Coronary artery (tissue), 2 donors: ENCODE results near the gene MSI2.
A peak's percentile ranks its signal among the peaks of the same experiment; 100 is the strongest.

Experiments
- DNase-seq: peaks from one replicate; pipeline ENCODE4 v3.0.0-alpha.2; 2017; ENCODE audit warnings: low spot score
- H3K27ac ChIP-seq, 2 donors: fragments of 200-600 bp; sonication (generic); one replicate each; pipeline ENCODE4 v1.5.1; 2016 to 2019
- H3K4me3 ChIP-seq: fragments of 200-600 bp; sonication (generic); 2 replicates; pipeline ENCODE4 v1.5.1; 2016; ENCODE audit warnings: mild to moderate bottlenecking, moderate library complexity
- CTCF ChIP-seq: fragments of 200-600 bp; sonication (generic); IDR thresholded peaks from one replicate; pipeline ENCODE4 v1.5.1; 2019; ENCODE audit warnings: antibody characterized with exemption

The MSI2 gene

GRCh38 chr17:57665128-57665527 lies 408.8 kb downstream of the MSI2 start:
- no peak for TF ChIP-seq CTCF
- H3K27ac ChIP-seq: no peak overlapping the region
- no peak overlapping the region for H3K4me3 ChIP-seq
- peak; percentile 45 for DNase-seq

GRCh38 chr17:57665696-57666095 lies 409.4 kb downstream of the MSI2 start:
- no peak for TF ChIP-seq CTCF
- peak; percentile 63 for DNase-seq
- no peak overlapping the region for H3K4me3 ChIP-seq
- no peak overlapping the region for H3K27ac ChIP-seq

GRCh38 chr17:57666201-57666870 lies 410.0 kb downstream of the MSI2 start:
- no peak for TF ChIP-seq CTCF
- H3K27ac ChIP-seq: no peak overlapping the region
- DNase-seq: peak; percentile 38
- no peak overlapping the region for H3K4me3 ChIP-seq

GRCh38 chr17:57666946-57667345 lies 410.6 kb downstream of the MSI2 start:
- Histone ChIP-seq H3K4me3 (no peak overlapping the region), H3K27ac (no peak overlapping the region)
- TF ChIP-seq CTCF: no peak
- peak; percentile 35 for DNase-seq

GRCh38 chr17:57667461-57667923 lies 411.2 kb downstream of the MSI2 start:
- Histone ChIP-seq H3K27ac (no peak overlapping the region), H3K4me3 (no peak overlapping the region)
- TF ChIP-seq CTCF: no peak
- peak; percentile 50 for DNase-seq

- Histone ChIP-seq H3K4me3 (no peak overlapping the region), H3K27ac (no peak overlapping the region)
- no peak for TF ChIP-seq CTCF
- no peak for DNase-seq
Measured at GRCh38 chr17:57668332-57668731, 412.0 kb downstream of the MSI2 start.
